DMS53 treated with DMSO at 0.1 percent for 48 hours (cell line): ENCODE results near the gene MTMR10.

Experiments used
- DNase-seq: peaks from one replicate; lab custom pipeline; 2025; ENCODE audit not compliant: unreplicated experiment; lab: John Stamatoyannopoulos, UW

The MTMR10 gene

GRCh38 chr15:30991255-30992235 is at the start of gene MTMR10:
Gene MTMR10, minus strand, starts transcription at chr15:30991628. Its CDS starts 122 bp downstream, at chr15:30991506.
- DNase-seq = peak; percentile 26

- DNase-seq = no peak
Measured at GRCh38 chr15:31040611-31041010, 49.2 kb upstream of the MTMR10 start.

GRCh38 chr15:31039961-31040360 is 48.5 kb upstream of the MTMR10 start:
- DNase-seq = no peak

- DNase-seq = no peak
Measured at GRCh38 chr15:31037731-31038477, 46.5 kb upstream of the MTMR10 start.

GRCh38 chr15:31036783-31037182 is 45.4 kb upstream of the MTMR10 start:
- DNase-seq = no peak

GRCh38 chr15:31035610-31036009 is 44.2 kb upstream of the MTMR10 start:
- DNase-seq = no peak

GRCh38 chr15:31034152-31034551 is 42.7 kb upstream of the MTMR10 start:
- DNase-seq = no peak

- no peak for DNase-seq
Measured at GRCh38 chr15:31032961-31033371, 41.5 kb upstream of the MTMR10 start.

- DNase-seq = no peak
Measured at GRCh38 chr15:31031471-31032067, 40.1 kb upstream of the MTMR10 start.

GRCh38 chr15:31027910-31028578 is 36.6 kb upstream of the MTMR10 start:
- no peak for DNase-seq

- no peak for DNase-seq
Measured at GRCh38 chr15:31025996-31026395, 34.6 kb upstream of the MTMR10 start.

- no peak for DNase-seq
Measured at GRCh38 chr15:31024979-31025378, 33.6 kb upstream of the MTMR10 start.

- no peak for DNase-seq
Measured at GRCh38 chr15:31024330-31024729, 32.9 kb upstream of the MTMR10 start.

GRCh38 chr15:31023841-31024240 is 32.4 kb upstream of the MTMR10 start:
- DNase-seq = no peak

- no peak for DNase-seq
Measured at GRCh38 chr15:31021067-31021665, 29.7 kb upstream of the MTMR10 start.

- no peak for DNase-seq
Measured at GRCh38 chr15:31020542-31020941, 29.1 kb upstream of the MTMR10 start.

GRCh38 chr15:31019986-31020385 is 28.6 kb upstream of the MTMR10 start:
- DNase-seq = no peak

GRCh38 chr15:31017311-31017710 is 25.9 kb upstream of the MTMR10 start:
- DNase-seq = no peak

- no peak for DNase-seq
Measured at GRCh38 chr15:31016446-31016915, 25.1 kb upstream of the MTMR10 start.

GRCh38 chr15:31014608-31014925 is 23.1 kb upstream of the MTMR10 start:
- no peak for DNase-seq
